IPS-20b (cell line): ENCODE measurements around the gene EYA2.

Experiments
- H3K27ac ChIP-seq: one replicate; pipeline ENCODE4 v1.5.1; 2013; ENCODE audit warnings: low read length
- H3K27me3 ChIP-seq: 2 replicates; pipeline ENCODE4 v1.6.1; 2013; ENCODE audit warnings: mild to moderate bottlenecking, low read length, inconsistent platforms; ENCODE audit not compliant: insufficient read depth
- H3K36me3 ChIP-seq: 2 replicates; pipeline ENCODE4 v1.6.1; 2013; ENCODE audit warnings: low read depth, mild to moderate bottlenecking, inconsistent platforms, low read length, moderate library complexity; ENCODE audit not compliant: insufficient read depth
- H3K4me1 ChIP-seq: 2 replicates; pipeline ENCODE4 v1.6.1; 2013; ENCODE audit warnings: mild to moderate bottlenecking, control low read depth, inconsistent platforms, low read length, moderate library complexity; ENCODE audit not compliant: insufficient read depth
- H3K4me3 ChIP-seq: 2 replicates; pipeline ENCODE4 v1.5.1; 2013; ENCODE audit warnings: mild to moderate bottlenecking, low read length, inconsistent platforms
- H3K9ac ChIP-seq: 2 replicates; pipeline ENCODE4 v1.6.1; 2013; ENCODE audit warnings: low read depth, mild to moderate bottlenecking, inconsistent platforms, low read length, moderate library complexity
- H3K9me3 ChIP-seq: 2 replicates; pipeline ENCODE4 v1.6.1; 2013; ENCODE audit warnings: mild to moderate bottlenecking, low read depth, low read length, inconsistent platforms; ENCODE audit not compliant: insufficient read depth

The EYA2 gene

DNA sequence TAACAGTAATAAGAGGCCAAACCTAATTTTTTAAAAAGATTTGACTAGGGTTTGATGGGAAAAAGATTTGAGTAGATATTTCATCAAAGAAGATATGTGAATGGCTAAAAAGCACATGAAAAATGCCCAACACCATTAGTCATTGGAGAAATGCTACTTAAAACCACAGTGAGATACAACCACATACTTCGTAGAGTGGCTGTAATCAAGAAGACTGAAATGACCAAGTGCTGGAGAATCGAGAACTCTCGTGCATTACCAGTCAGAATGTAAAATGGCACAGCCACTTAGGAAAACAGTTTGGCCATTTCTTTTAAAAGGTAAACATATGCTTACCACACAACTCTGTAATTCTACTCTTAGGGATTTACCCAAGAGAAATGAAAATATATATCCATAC, 175.5 kb downstream of the EYA2 start:
- no peak overlapping the region for H3K9ac ChIP-seq
- H3K9me3 ChIP-seq, result peaks cover 19% of the 10 kb centered on the region
- H3K4me1 ChIP-seq, result no peaks in the 10 kb centered on the region
- H3K27me3 ChIP-seq, result no peaks in the 10 kb centered on the region
- H3K4me3 ChIP-seq, result no peak overlapping the region
- no peaks in the 10 kb centered on the region for H3K36me3 ChIP-seq
- no peak overlapping the region for H3K27ac ChIP-seq

DNA sequence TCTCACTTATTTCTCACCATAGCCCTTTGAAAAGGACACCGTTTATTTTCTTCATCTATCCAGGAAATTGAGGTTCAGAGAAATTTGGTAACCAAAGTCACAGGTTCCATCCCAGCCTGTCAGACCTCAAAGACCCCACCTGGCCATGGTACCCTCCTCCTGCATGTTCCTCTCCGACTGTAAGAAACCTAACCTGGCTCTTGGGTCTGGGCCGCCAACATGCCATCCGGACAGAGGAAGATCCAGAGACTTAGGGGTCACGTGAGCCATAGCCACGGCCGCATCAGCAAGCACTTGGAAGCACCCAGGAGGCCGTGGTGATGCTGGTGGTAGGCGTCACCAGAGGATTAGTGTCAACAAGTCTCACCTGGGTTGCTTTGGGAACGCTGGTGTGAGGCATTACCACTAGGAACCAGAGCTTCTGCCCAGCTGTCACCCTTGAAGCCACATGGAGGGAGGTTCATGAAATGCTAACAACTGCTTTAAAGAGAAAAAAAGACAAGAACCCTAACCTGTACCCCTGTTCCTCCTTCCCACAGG, 177.1 kb downstream of the EYA2 start:
- H3K36me3 ChIP-seq, result no peaks in the 10 kb centered on the region
- no peaks in the 10 kb centered on the region for H3K4me1 ChIP-seq
- no peak overlapping the region for H3K9ac ChIP-seq
- peaks cover 15% of the 10 kb centered on the region for H3K9me3 ChIP-seq
- no peaks in the 10 kb centered on the region for H3K27me3 ChIP-seq
- H3K27ac ChIP-seq, result no peak overlapping the region
- H3K4me3 ChIP-seq, result no peak overlapping the region

DNA sequence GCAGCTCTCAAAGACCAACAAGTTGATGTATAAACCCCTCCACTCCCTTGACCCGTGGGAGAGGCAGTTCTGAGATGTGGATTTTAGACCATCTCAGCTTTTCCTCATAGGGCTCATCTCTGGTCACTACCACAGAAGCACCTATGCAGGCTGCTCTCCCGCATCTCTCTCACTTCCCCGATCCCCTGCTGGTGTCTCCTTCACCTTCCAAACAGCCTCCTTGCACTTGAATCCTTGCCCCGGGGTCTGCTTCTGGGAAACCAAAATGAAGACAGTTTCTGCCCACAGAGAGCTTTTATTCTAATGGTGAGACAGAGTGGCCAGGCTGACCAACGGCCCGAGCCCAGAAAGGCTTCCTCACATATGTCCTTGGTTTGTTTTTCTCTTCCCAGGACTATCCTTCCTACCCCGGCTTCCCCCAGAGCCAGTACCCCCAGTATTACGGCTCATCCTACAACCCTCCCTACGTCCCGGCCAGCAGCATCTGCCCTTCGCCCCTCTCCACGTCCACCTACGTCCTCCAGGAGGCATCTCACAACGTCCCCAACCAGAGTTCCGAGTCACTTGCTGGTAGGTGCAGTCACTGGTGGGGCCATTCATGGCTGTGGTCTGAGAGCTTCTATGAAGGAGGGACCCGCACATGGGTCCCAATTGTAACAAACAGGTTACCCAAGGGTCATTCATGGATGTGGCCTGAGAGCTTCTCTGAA, 179.3 kb downstream of the EYA2 start:
- no peak overlapping the region for H3K4me3 ChIP-seq
- H3K4me1 ChIP-seq, result no peaks in the 10 kb centered on the region
- peaks cover 4% of the 10 kb centered on the region; the same call in 1 of the 2 replicates for H3K9me3 ChIP-seq
- no peaks in the 10 kb centered on the region for H3K36me3 ChIP-seq
- H3K27me3 ChIP-seq, result no peaks in the 10 kb centered on the region
- H3K27ac ChIP-seq, result no peak overlapping the region
- H3K9ac ChIP-seq, result no peak overlapping the region

DNA sequence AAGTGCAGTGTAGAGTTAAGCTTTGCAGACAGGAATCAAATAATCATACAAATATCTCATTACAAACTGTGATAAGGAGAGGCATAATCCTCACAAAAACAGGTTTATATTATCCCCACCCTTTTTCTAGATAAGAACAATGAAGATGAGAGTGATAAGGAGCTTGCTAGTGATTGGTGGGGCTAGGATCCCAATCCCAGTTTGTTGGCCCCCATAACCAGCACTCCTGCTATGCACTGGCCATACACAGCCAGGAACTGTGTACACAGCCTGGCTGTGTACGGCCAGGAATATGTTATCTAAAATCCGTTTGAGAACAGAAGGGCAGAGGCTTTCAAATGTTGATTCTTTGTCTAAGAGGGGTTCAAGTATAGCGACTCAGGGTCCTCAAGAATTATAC, 180.6 kb downstream of the EYA2 start:
- H3K27ac ChIP-seq, result no peak overlapping the region
- H3K9me3 ChIP-seq, result no peaks in the 10 kb centered on the region; the same call in 1 of the 2 replicates
- no peak overlapping the region for H3K4me3 ChIP-seq
- no peaks in the 10 kb centered on the region for H3K4me1 ChIP-seq
- H3K36me3 ChIP-seq, result no peaks in the 10 kb centered on the region
- H3K9ac ChIP-seq, result no peak overlapping the region
- no peaks in the 10 kb centered on the region for H3K27me3 ChIP-seq

DNA sequence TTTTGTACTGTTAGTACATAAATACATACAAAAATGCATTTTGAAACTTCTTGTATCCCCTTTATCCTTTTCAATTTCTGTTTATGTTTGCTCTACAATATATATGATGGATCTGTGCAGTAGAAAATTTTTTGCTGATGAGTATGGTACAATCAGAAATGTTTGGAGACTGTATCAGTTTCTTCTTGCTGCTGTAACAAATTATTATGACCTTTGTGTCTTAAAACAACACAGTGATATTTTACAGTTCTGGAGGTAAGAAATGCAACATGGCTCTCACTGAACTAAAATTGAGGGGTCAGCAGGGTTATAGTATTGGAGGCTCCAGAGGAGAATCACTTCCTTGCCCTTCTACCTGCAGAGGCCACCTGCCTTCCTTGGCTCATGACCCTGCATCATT, 184.4 kb downstream of the EYA2 start:
- Histone ChIP-seq H3K4me3 (no peak overlapping the region), H3K27me3 (no peaks in the 10 kb centered on the region), H3K27ac (no peak overlapping the region), H3K36me3 (no peaks in the 10 kb centered on the region), H3K4me1 (no peaks in the 10 kb centered on the region), H3K9ac (no peak overlapping the region), H3K9me3 (no peaks in the 10 kb centered on the region; the same call in 1 of the 2 replicates)

DNA sequence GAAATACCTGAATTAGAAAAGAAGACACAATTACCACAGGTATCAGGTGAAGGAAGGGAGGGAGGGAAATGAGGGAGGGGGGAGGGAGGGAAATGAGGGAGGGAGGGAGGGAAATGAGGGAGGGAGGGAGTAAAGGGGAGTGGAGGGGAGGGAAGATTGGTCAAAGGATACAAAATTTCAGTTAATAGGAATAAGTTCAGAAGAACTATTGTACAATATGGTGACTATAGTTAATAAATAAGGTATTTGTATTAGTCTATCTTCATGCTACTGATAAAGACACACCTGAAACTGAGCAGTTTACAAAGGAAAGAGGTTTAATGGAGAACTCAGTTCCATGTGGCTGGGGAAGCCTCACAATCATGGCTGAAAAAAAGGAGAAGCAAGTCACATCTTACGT, 185.7 kb downstream of the EYA2 start:
- H3K36me3 ChIP-seq, result no peaks in the 10 kb centered on the region
- no peak overlapping the region for H3K4me3 ChIP-seq
- H3K27me3 ChIP-seq, result no peaks in the 10 kb centered on the region
- no peak overlapping the region for H3K9ac ChIP-seq
- H3K27ac ChIP-seq, result no peak overlapping the region
- H3K4me1 ChIP-seq, result no peaks in the 10 kb centered on the region
- H3K9me3 ChIP-seq, result no peaks in the 10 kb centered on the region; the same call in 1 of the 2 replicates

DNA sequence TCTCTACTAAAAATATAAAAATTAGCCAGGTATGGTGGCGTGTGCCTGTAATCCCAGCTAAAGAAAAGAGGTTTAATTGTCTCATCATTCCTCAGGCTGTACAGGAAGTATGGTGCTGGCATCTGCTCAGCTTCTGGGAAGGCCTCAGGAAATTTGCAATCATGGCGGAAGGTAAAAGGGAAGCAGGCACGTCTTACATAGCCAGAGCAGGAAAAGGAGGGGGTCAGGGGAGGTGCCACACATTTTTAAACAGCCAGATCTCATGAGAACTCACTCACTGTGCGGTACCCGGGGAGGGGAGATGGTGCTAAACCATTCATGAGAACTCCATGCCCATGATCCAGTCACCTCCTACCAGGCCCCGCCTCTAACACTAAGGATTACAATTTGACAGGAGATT, 191.7 kb downstream of the EYA2 start:
- no peaks in the 10 kb centered on the region for H3K36me3 ChIP-seq
- no peaks in the 10 kb centered on the region for H3K9me3 ChIP-seq
- H3K9ac ChIP-seq, result no peak overlapping the region
- H3K27ac ChIP-seq, result no peak overlapping the region
- no peaks in the 10 kb centered on the region for H3K4me1 ChIP-seq
- no peaks in the 10 kb centered on the region for H3K27me3 ChIP-seq
- no peak overlapping the region for H3K4me3 ChIP-seq

DNA sequence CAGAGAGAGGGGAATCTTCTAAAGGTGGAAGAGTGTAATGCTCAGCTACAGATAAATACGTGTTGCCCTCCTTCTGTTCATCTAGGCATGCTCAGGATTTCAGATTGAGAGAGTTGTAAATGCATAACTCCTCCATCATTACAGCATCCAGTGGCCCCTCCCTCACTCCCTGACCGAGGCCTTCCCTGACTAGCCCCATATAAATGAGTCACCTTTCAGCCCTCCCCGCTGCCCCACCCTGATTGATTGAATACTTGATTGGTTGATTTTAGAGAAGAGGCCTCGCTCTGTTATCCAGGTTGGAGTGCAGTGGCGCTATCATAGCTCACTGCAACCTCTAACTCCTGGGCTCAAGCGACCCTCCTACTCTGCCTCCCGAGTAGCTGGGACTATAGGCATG, 193.7 kb downstream of the EYA2 start:
- Histone ChIP-seq H3K27me3 (no peaks in the 10 kb centered on the region; the same call in 1 of the 2 replicates), H3K36me3 (no peaks in the 10 kb centered on the region), H3K9me3 (no peaks in the 10 kb centered on the region), H3K9ac (no peak overlapping the region), H3K4me3 (no peak overlapping the region), H3K4me1 (no peaks in the 10 kb centered on the region), H3K27ac (no peak overlapping the region)

DNA sequence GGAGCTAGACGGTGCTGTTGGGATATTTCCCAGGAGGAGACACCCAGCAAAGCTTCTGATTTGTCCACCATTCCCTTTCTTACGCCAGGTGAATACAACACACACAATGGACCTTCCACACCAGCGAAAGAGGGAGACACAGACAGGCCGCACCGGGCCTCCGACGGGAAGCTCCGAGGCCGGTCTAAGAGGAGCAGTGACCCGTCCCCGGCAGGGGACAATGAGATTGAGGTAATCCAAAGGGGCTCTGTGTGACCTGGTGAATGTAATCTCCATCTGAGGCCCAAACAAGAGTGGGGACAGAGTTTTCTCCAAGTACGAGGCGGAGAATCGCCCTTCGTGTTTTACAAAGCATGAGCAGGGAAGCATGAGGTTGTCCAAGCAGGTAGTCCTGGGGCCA, 194.5 kb downstream of the EYA2 start:
- no peak overlapping the region for H3K9ac ChIP-seq
- no peaks in the 10 kb centered on the region for H3K36me3 ChIP-seq
- no peaks in the 10 kb centered on the region for H3K4me1 ChIP-seq
- H3K27me3 ChIP-seq, result no peaks in the 10 kb centered on the region; the same call in 1 of the 2 replicates
- no peaks in the 10 kb centered on the region for H3K9me3 ChIP-seq
- H3K4me3 ChIP-seq, result no peak overlapping the region
- H3K27ac ChIP-seq, result no peak overlapping the region

DNA sequence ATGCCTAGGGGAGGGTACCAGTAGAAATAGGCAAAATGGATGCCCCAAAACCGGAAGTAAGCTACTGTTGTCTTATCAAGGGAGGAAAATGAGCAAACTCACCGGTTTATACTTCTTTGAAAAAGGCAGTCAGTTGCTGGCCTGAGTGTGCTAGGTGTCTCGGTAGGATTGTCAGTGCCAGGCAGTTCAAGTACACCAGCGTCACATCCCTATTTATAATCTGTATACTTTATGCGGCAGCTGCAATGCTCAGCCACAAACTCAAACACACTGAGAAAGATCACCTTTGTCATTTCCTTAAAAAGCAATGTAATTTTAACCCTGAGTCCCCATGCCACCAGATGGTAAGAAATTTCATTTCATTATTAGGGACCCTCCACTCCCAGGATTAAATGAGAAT, 196.2 kb downstream of the EYA2 start:
- no peaks in the 10 kb centered on the region; the same call in 1 of the 2 replicates for H3K27me3 ChIP-seq
- no peak overlapping the region for H3K27ac ChIP-seq
- no peak overlapping the region for H3K9ac ChIP-seq
- H3K4me1 ChIP-seq, result no peaks in the 10 kb centered on the region
- no peak overlapping the region for H3K4me3 ChIP-seq
- H3K36me3 ChIP-seq, result no peaks in the 10 kb centered on the region
- H3K9me3 ChIP-seq, result peaks cover 5% of the 10 kb centered on the region

DNA sequence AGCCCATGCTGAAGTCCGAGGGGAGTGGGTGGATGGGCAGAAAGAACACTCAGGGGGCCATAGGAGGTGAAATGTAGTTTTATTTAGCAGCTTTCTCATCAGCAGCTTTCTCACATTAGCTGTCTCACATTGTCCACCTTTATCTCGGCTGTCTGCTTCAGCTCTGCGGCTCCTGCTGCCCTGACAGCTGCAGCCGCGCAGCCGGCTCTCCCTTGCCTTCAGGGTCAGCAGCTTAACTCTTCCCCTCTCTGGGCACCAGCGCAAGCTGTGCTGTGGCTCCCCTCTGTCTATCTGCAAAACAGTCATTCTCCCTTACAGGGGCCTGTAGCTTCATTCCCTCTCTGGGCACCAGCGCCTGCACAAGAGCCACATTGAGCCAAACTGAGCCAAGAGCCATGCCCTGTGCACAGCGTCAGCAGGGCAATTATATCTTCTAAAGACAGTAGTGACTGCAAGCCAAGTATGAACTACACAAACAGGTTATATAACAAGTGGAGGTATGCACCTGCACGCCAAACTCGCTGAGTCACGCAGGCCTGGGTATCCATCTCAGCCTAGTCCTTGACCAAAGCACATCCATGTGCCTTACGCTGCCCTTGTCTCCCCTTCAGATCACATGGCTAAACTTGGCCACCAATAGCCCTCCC, 198.8 kb downstream of the EYA2 start:
- Histone ChIP-seq H3K4me1 (no peaks in the 10 kb centered on the region), H3K27ac (no peak overlapping the region)

DNA sequence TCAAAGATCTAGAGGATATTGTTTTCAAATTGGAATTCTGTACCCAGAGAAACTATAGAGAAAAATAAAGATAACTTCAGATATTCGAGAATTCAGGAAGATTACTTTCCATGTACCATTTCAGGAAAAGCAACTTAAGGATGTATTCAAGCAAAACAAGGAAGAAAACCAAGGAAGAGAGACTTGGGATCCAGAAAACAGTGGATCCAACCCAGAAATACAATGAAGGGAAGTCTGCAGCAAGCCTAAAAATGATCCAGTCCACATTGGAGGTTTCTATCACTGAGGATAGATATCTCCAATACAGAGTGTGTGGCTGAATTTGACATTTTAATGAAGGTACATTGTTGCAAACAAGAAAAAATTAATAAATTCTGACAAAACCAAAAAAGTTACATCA, 201.0 kb downstream of the EYA2 start:
- H3K27me3 ChIP-seq, result no peaks in the 10 kb centered on the region; the same call in 1 of the 2 replicates
- H3K27ac ChIP-seq, result no peak overlapping the region
- H3K9me3 ChIP-seq, result peaks cover 9% of the 10 kb centered on the region
- no peaks in the 10 kb centered on the region for H3K36me3 ChIP-seq
- H3K4me1 ChIP-seq, result no peaks in the 10 kb centered on the region
- H3K9ac ChIP-seq, result no peak overlapping the region
- no peak overlapping the region for H3K4me3 ChIP-seq

More for the DNA sequence above, 198.8 kb downstream of the EYA2 start:
- Histone ChIP-seq H3K27me3 (no peaks in the 10 kb centered on the region; the same call in 1 of the 2 replicates), H3K9ac (no peak overlapping the region), H3K36me3 (no peaks in the 10 kb centered on the region), H3K4me3 (no peak overlapping the region), H3K9me3 (peaks cover 9% of the 10 kb centered on the region)
